ENCODE data around the gene KLK6.

The KLK6 gene

GRCh38 chr19:50969413-50969760, at the start of gene KLK6:
Gene KLK6, minus strand, starts transcription at chr19:50969591. Its CDS starts 1,487 bp downstream, at chr19:50968104.
- peak; percentile 25 for DNase-seq (ENCODE audit: low read depth)
- H3K4me3 ChIP-seq (ENCODE audit: low read length), result no peak within 1 kb of the TSS
- TF ChIP-seq CTCF (IDR thresholded peaks at IDR 0.05; ENCODE audit: insufficient read depth, low read depth, low read length, missing control alignments), result no peak

- no peak for DNase-seq (ENCODE audit: low read depth)
- peak overlapping the region; percentile 40 for H3K4me3 ChIP-seq (ENCODE audit: low read length)
- TF ChIP-seq CTCF (IDR thresholded peaks at IDR 0.05; ENCODE audit: insufficient read depth, low read depth, low read length, missing control alignments), result no peak
Measured at GRCh38 chr19:51018745-51019543, 49.6 kb upstream of the KLK6 start.

DNA sequence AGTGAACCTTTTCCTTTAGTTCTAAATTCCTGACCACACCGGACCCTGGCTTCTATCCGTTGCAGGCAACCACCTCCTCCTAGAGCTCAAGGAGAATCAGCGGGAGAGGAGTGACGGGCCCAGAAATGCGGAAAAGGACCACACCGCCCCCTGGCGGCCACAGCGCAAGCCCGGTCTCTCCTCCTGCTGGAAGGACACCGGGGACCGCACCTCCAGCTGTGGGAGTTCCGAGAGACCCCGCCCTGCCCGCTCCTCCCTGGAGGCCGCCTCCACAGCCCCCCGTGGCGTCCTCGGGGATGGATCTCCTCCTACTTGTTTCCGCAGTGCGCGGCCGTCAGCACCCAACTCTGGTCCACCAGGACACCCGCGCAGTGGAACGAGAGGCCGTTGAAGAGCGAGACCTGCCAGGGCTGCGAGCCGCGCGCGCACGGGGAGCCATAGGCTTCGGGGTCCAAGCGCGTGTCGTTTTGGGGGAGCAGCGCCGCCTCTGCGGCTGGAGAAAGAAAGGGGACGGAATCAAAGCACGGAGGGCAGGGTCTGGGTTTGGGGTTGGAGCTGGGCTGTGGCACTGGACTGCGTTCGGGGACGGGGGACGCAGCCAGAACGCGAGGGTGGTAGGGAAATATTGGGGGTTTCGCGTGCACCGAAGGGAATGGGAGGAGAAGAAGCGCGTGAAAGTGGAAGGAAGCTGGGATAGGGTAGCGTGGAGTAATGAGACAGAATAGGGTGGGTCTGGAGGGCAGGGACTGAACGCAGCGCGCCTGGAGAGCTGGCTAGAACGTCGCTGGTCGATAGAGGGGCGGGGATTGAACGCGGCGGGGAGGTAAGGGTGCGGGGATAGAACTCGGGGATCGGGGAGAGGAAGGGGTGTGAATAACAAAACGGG, 47.6 kb upstream of the KLK6 start:
- peak overlapping the region; percentile 40 for H3K4me3 ChIP-seq (ENCODE audit: low read length)
- peak; percentile 49 for DNase-seq (ENCODE audit: low read depth)
- TF ChIP-seq CTCF (IDR thresholded peaks at IDR 0.05; ENCODE audit: insufficient read depth, low read depth, low read length, missing control alignments), result peak; percentile 83

DNA sequence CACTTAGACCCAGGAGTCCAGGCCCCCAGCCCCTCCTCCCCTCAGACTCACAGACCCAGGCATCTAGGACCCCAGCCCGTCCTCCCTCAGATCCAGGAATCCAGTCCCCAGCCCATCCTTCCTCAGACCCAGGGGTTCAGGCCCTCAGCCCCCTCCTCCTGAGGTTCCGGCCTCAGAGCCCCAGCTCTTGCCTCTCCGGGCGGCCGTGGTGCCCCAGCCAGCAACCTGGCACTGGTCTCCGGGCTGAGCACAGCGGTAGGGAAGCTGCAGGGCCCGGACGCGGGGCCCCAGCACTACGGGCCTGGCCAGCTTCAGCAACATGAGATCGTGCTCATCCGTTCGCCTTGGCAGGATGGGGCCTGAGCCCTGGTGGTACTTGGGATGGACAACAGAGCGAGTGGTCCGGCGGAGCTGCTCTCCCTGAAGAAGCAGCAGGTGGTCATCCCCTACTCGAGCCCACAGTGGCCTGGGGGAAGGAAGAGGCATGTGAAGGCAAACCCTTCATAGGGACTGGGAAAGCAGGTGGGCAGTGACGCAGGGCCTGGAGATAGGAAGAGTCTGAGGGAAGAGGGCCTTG, 46.4 kb upstream of the KLK6 start:
- no peak for DNase-seq (ENCODE audit: low read depth)
- no peak overlapping the region for H3K4me3 ChIP-seq (ENCODE audit: low read length)
- TF ChIP-seq CTCF (IDR thresholded peaks at IDR 0.05; ENCODE audit: insufficient read depth, low read depth, low read length, missing control alignments), result no peak

DNA sequence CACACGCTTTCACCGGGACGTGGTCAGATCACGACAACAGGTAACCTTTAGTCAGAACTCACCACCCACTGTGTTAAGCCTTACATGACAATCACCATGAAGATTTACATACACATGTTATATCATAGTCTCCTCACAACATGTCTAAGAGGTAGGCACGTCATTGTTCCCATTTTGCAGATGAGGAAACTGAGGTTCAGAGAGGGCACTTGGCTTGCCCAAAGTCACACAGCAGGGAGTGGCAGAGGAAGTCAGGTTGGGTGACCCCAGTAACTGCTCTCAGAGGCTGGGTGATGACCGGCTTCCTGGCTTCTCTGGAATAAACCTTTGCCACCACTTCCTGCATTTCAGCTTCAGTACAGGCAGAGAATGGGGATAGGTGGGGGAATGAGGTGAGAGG, 44.9 kb upstream of the KLK6 start:
- TF ChIP-seq CTCF (IDR thresholded peaks at IDR 0.05; ENCODE audit: insufficient read depth, low read depth, low read length, missing control alignments), result no peak
- no peak for DNase-seq (ENCODE audit: low read depth)
- H3K4me3 ChIP-seq (ENCODE audit: low read length), result no peak overlapping the region

- DNase-seq (ENCODE audit: low read depth), result no peak
- TF ChIP-seq CTCF (IDR thresholded peaks at IDR 0.05; ENCODE audit: insufficient read depth, low read depth, low read length, missing control alignments), result no peak
- H3K4me3 ChIP-seq (ENCODE audit: low read length), result no peak overlapping the region
Measured at GRCh38 chr19:51012661-51013190, 43.3 kb upstream of the KLK6 start.

Data from epithelial cell of esophagus (primary cell).